Stimulated activated CD8-positive, alpha-beta memory T cell treated with anti-CD3 and anti-CD28 coated beads, Interleukin-4, amount 100 ng/mL, for 4 hours (primary cell): ENCODE data around the gene FSD1L.

Experiments used
- DNase-seq, 2 donors: peaks; one replicate each; pipeline ENCODE4 v3.0.0-alpha.2; 2020; ENCODE audit warnings: low read depth in 2 of 2, low spot score in 1 of 2

Gene FSD1L

GRCh38 chr9:105447814-105448812 lies at the start of gene FSD1L:
Gene FSD1L, plus strand, starts transcription at chr9:105448034. Its CDS starts 187 bp downstream, at chr9:105448221.
- DNase-seq, result peak; percentile 40 to 50

- DNase-seq, result no peak
Observed at GRCh38 chr9:105399117-105399516, 48.7 kb upstream of the FSD1L start.

- no peak for DNase-seq
Observed at GRCh38 chr9:105401651-105402050, 46.2 kb upstream of the FSD1L start.

GRCh38 chr9:105403552-105404248 lies 44.1 kb upstream of the FSD1L start:
- no peak for DNase-seq

GRCh38 chr9:105405514-105406131 lies 42.2 kb upstream of the FSD1L start:
- peak; percentile 13 to 18 for DNase-seq

GRCh38 chr9:105406369-105406768 lies 41.5 kb upstream of the FSD1L start:
- no peak for DNase-seq

- DNase-seq, result no peak
Observed at GRCh38 chr9:105413525-105413924, 34.3 kb upstream of the FSD1L start.

- DNase-seq, result peak; percentile 12 to 44
Observed at GRCh38 chr9:105414947-105415661, 32.7 kb upstream of the FSD1L start.

- DNase-seq, result no peak
Observed at GRCh38 chr9:105415662-105415980, 32.2 kb upstream of the FSD1L start.

- DNase-seq, result no peak
Observed at GRCh38 chr9:105416840-105417239, 31.0 kb upstream of the FSD1L start.

- no peak for DNase-seq
Observed at GRCh38 chr9:105418588-105419500, 29.0 kb upstream of the FSD1L start.

- no peak for DNase-seq
Observed at GRCh38 chr9:105419816-105420597, 27.8 kb upstream of the FSD1L start.

- no peak for DNase-seq
Observed at GRCh38 chr9:105421154-105421553, 26.7 kb upstream of the FSD1L start.

- no peak for DNase-seq
Observed at GRCh38 chr9:105421864-105422263, 26.0 kb upstream of the FSD1L start.

- no peak for DNase-seq
Observed at GRCh38 chr9:105425816-105426433, 21.9 kb upstream of the FSD1L start.

- DNase-seq, result no peak
Observed at GRCh38 chr9:105426657-105427056, 21.2 kb upstream of the FSD1L start.

- no peak for DNase-seq
Observed at GRCh38 chr9:105431424-105432246, 16.2 kb upstream of the FSD1L start.

GRCh38 chr9:105432247-105432842 lies 15.5 kb upstream of the FSD1L start:
- DNase-seq, result no peak
